SK-N-SH treated with all-trans-retinoic acid at 6 μM for 48 hours (cell line): Measurements from ENCODE around the gene SLC4A4.

Experiments
- ARNTL ChIP-seq: fragments of 450-650 bp; formaldehyde crosslinking; IDR thresholded peaks from 2 replicates; pipeline ENCODE4 v1.5.0; 2020; ENCODE audit warnings: low read depth, mild to moderate bottlenecking, moderate library complexity, borderline replicate concordance
- TF ChIP-seq, protein P1 (sequence below): fragments of 250-450 bp; sonication (Bioruptor Pico); IDR thresholded peaks from 2 replicates; pipeline ENCODE4 v1.8.0; 2020; ENCODE audit warnings: mild to moderate bottlenecking, moderate library complexity, borderline replicate concordance
- TF ChIP-seq, protein P2 (sequence below): fragments of 250-450 bp; sonication (Bioruptor Pico); IDR thresholded peaks from 2 replicates; pipeline ENCODE4 v1.5.1; 2020; ENCODE audit warnings: low read depth, mild to moderate bottlenecking, moderate library complexity
- TF ChIP-seq, protein P3 (sequence below): fragments of 250-450 bp; sonication (Bioruptor Pico); IDR thresholded peaks from 2 replicates; pipeline ENCODE4 v1.5.1; 2021; ENCODE audit warnings: mild to moderate bottlenecking, moderate library complexity

DNA sequence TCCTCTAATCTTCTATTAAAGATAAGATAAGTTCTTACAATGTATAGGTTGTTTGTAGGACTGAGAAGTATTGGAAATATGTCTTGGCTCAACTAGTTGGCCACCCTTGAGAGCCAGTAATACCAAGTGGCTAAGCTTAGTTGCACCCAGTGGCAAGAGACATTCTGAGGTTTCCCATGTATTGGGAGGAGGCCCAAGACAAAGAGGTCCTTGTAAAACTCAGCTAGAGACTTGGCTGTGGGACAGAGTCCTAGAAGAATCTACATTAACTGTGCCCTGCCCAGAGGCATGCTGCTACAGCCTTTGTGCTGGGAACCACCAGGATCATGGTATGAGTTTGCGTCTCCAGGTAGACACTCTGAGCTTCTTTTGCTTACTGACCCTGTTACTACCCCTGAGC is 41.9 kb upstream of the SLC4A4 start:
- TF ChIP-seq, protein P1, sequence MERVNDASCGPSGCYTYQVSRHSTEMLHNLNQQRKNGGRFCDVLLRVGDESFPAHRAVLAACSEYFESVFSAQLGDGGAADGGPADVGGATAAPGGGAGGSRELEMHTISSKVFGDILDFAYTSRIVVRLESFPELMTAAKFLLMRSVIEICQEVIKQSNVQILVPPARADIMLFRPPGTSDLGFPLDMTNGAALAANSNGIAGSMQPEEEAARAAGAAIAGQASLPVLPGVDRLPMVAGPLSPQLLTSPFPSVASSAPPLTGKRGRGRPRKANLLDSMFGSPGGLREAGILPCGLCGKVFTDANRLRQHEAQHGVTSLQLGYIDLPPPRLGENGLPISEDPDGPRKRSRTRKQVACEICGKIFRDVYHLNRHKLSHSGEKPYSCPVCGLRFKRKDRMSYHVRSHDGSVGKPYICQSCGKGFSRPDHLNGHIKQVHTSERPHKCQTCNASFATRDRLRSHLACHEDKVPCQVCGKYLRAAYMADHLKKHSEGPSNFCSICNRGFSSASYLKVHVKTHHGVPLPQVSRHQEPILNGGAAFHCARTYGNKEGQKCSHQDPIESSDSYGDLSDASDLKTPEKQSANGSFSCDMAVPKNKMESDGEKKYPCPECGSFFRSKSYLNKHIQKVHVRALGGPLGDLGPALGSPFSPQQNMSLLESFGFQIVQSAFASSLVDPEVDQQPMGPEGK (CRISPR knock-in tag) = no peak
- TF ChIP-seq, protein P2, sequence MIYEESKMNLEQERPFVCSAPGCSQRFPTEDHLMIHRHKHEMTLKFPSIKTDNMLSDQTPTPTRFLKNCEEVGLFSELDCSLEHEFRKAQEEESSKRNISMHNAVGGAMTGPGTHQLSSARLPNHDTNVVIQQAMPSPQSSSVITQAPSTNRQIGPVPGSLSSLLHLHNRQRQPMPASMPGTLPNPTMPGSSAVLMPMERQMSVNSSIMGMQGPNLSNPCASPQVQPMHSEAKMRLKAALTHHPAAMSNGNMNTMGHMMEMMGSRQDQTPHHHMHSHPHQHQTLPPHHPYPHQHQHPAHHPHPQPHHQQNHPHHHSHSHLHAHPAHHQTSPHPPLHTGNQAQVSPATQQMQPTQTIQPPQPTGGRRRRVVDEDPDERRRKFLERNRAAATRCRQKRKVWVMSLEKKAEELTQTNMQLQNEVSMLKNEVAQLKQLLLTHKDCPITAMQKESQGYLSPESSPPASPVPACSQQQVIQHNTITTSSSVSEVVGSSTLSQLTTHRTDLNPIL = no peak
- TF ChIP-seq, protein P3, sequence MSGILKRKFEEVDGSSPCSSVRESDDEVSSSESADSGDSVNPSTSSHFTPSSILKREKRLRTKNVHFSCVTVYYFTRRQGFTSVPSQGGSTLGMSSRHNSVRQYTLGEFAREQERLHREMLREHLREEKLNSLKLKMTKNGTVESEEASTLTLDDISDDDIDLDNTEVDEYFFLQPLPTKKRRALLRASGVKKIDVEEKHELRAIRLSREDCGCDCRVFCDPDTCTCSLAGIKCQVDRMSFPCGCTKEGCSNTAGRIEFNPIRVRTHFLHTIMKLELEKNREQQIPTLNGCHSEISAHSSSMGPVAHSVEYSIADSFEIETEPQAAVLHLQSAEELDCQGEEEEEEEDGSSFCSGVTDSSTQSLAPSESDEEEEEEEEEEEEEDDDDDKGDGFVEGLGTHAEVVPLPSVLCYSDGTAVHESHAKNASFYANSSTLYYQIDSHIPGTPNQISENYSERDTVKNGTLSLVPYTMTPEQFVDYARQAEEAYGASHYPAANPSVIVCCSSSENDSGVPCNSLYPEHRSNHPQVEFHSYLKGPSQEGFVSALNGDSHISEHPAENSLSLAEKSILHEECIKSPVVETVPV (CRISPR knock-in tag) = no peak
- TF ChIP-seq ARNTL (CRISPR knock-in tag) = no peak
